ENCODE measurements around the gene ADORA2A.
"Not testable (repeated sequence)": the region's sequence is repeated elsewhere in the genome, so short reads cannot be mapped to it uniquely, and the experiment has no call there.

ADORA2A gene

GRCh38 chr22:24455751-24456426 lies 28.5 kb downstream of the ADORA2A start:
- no peak for DNase-seq

- no peak for DNase-seq
Measured at GRCh38 chr22:24457894-24458420, 30.6 kb downstream of the ADORA2A start.

GRCh38 chr22:24459911-24460310 lies 32.5 kb downstream of the ADORA2A start:
- DNase-seq, result no peak

- DNase-seq, result peak; percentile 61
Measured at GRCh38 chr22:24460418-24461089, 33.2 kb downstream of the ADORA2A start.

GRCh38 chr22:24463071-24463760 lies 35.8 kb downstream of the ADORA2A start:
- peak; percentile 32 for DNase-seq

GRCh38 chr22:24465566-24465965 lies 38.2 kb downstream of the ADORA2A start:
- DNase-seq, result no peak

GRCh38 chr22:24465975-24466374 lies 38.6 kb downstream of the ADORA2A start:
- DNase-seq, result no peak

- no peak for DNase-seq
Measured at GRCh38 chr22:24466716-24467328, 39.4 kb downstream of the ADORA2A start.

GRCh38 chr22:24467340-24467739 lies 39.9 kb downstream of the ADORA2A start:
- no peak for DNase-seq

GRCh38 chr22:24471570-24471969 lies 44.2 kb downstream of the ADORA2A start:
- no peak for DNase-seq

GRCh38 chr22:24473284-24473683 lies 45.9 kb downstream of the ADORA2A start:
- DNase-seq, result no peak

GRCh38 chr22:24474221-24474620 lies 46.8 kb downstream of the ADORA2A start:
- DNase-seq, result no peak

GRCh38 chr22:24474649-24475255 lies 47.4 kb downstream of the ADORA2A start:
- DNase-seq, result no peak

- DNase-seq, result no peak
Measured at GRCh38 chr22:24481641-24482040, 54.2 kb downstream of the ADORA2A start.

- no peak for DNase-seq
Measured at GRCh38 chr22:24482575-24482974, 55.2 kb downstream of the ADORA2A start.

GRCh38 chr22:24482998-24483397 lies 55.6 kb downstream of the ADORA2A start:
- DNase-seq, result no peak

- no peak for DNase-seq
Measured at GRCh38 chr22:24483976-24484545, 56.7 kb downstream of the ADORA2A start.

- DNase-seq, result no peak
Measured at GRCh38 chr22:24485170-24485569, 57.8 kb downstream of the ADORA2A start.

GRCh38 chr22:24485608-24486007 lies 58.2 kb downstream of the ADORA2A start:
- DNase-seq, result no peak

GRCh38 chr22:24486501-24486921 lies 59.1 kb downstream of the ADORA2A start:
- no peak for DNase-seq

- no peak for DNase-seq
Measured at GRCh38 chr22:24489011-24489410, 61.6 kb downstream of the ADORA2A start.

- not testable (repeated sequence) for DNase-seq
Measured at GRCh38 chr22:24489434-24489833, 62.0 kb downstream of the ADORA2A start.
